Stimulated activated CD8-positive, alpha-beta memory T cell treated with anti-CD3 and anti-CD28 coated beads, Interleukin-15, amount 100 ng/mL, for 48 hours (primary cell): ENCODE results near the gene NECTIN1.

Experiments used
- DNase-seq, 2 donors: peaks; one replicate each; pipeline ENCODE4 v3.0.0-alpha.2; 2020; ENCODE audit warnings: low read depth in 2 of 2

The NECTIN1 gene

DNA sequence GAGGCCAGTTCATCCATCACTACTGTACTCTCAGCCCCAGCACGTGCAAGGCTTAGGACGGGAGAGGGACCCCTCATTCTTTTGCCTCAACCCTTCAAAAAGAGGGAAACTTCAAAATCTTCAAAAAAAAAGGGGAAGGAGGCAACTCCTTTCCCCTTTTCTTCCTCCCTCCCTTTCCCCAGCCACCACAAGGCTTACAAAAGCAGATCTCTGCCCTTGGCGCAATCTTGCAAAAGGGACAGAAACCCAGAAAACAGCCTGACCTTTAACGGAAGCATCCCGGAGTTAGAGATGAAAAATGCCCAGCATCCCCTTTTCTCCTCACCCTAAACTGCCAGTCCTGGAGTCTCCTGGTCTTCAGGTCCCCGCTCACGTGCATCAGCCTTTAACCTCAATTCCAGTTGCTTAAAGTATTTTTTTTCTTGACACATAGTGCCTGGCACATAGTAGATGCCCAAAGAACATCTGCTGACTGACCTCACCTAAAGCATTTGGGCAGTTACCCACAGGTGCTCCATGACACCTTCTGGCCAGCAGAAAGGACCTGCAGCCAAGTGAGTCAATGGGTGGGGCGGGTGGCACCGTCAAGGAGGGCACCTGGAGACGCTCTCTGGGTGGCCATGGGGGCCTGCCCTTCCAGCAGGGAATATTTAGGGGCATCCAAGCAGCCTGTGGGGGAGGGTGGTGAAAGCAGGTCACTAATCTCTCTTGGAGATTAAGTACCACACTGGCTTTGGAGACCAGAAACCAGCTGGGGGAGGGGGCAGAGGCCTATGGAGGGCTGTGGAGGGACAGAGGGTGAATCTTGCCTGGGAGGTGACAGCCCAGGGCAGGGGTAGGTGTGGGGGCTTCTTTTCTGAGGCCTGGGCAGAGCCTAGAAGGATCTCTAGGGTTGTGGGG lies 16.3 kb downstream of the NECTIN1 start:
- no peak for DNase-seq

DNA sequence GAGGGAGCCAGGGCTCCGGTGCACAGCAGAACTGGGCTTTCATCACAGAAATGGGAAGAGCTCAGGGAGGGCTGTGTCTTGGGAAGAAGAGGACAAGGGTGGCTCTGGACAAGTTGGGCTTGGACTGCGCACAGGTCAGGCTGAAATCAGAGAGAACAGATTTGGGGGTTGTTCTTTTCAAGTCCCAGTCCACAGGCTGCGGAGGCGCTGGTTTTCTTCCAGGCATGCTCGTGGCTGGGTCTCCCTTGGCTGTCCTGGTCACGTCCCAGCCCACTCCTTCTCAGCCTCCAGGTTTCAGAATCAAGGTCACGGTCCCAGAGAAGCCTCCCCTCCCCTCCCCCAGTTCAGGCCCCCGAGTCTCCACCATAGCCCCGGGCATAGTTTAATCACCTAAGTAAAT lies 17.0 kb downstream of the NECTIN1 start:
- no peak for DNase-seq

DNA sequence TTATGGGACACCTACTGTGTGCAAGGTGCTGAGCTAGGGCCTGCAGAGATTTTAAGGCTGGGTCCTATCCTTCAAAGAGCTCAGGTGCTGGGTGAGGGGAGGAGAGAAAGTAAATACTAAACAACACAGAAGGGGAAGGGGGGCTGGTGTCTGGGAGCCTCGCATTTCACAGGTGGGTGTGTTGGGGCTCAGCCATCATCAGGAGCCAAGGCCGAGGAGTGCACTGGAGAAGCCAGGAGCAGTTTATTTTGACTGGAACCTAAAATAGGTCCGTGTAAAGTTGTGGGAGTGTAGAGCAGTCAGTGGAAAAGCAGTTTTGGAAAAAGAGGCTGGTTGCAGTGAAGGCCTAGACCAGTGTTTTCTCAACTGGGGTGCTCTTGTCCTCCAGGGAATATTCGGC lies 17.5 kb downstream of the NECTIN1 start:
- DNase-seq = no peak

DNA sequence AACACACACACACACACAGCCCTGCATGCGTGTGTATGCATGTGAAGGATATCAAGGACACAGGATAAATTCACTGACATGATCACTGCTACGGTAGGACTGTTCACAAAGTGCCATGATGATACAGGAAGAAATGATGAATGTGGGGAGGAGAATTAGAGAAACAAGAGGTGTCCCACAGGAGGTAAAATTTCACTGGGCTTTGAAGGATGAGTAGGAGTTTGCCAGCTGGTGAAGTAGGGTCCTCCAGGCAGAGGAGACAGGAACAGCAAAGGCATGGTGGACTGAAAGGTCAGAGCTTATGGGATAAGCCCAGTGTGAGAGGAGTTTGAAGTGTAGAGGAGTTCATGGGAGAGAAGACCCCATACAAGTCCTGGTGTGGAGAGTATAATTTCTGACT lies 18.6 kb downstream of the NECTIN1 start:
- DNase-seq = no peak

GRCh38 chr11:119709638-119710346 lies 19.2 kb downstream of the NECTIN1 start:
- no peak for DNase-seq

- DNase-seq = no peak
Measured at GRCh38 chr11:119709171-119709570, 19.8 kb downstream of the NECTIN1 start.

DNA sequence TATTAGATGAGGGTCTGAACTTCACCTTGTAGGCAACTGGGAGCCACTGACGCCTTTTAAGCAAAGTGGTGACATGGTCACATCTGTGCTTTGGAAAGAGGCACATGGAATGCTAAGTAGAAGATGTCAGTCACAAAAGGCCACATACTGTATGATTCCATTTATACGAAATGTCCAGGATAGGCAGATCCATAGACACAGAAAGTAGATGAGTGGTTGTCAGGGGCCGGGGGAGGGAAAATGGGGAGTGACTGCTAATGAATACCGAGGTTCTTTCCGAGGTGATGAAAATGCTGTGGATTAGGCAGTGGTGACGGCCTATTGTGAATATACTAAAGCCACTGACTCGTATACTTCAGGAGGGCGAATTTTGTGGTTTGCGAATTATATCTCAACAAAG lies 20.6 kb downstream of the NECTIN1 start:
- no peak for DNase-seq

- DNase-seq = no peak
Measured at GRCh38 chr11:119706887-119707286, 22.1 kb downstream of the NECTIN1 start.

- DNase-seq = no peak
Measured at GRCh38 chr11:119706029-119706428, 23.0 kb downstream of the NECTIN1 start.

GRCh38 chr11:119705362-119705761 lies 23.6 kb downstream of the NECTIN1 start:
- DNase-seq = no peak

GRCh38 chr11:119704849-119705248 lies 24.2 kb downstream of the NECTIN1 start:
- no peak for DNase-seq

DNA sequence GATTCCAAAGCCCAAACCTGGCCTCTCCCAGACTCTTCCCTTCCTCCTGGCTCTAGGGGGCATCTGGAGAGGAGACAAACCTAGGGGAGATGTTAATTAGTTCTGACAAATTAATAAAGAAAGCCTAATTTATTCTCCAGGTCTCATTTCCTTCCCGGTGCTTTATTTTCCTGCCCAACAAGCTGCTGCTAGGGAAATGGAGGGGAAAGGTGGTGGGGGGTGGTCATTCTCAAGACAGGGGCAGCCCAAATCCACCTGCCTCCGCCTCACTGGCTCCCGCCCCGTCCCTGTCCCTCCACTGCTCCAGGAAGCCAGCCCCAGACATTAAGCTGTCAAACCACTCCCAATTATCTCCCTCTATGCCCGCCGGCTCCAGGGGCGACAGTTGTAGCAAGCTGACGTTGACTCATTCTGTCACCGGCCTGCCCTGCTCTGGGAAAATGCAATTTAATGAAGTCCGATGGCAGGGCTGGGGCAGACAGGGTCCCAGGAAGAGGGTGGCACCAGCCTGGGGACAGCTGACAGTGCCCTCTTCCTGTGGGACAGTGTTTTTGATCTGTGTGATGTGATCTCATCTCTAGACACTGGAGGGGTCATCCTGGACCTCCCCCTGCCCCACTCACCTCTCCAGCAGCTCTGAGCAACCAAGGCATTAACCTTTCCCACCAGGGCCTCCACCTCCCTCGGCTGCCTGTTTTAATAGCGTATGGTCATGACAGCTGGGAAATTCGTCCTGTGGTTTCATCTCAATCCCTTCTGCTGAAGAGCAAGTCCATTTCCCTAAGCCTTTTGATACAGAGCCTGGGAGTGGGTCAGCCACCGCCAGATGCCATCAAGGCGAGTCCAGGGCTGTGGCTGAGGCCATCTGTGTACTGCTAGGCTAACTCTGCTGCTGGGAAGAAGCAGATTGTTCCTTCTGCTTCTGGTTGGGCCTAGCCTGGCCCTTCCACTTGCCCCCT lies 27.1 kb downstream of the NECTIN1 start:
- no peak for DNase-seq

- DNase-seq = no peak
Measured at GRCh38 chr11:119700536-119701346, 28.3 kb downstream of the NECTIN1 start.

DNA sequence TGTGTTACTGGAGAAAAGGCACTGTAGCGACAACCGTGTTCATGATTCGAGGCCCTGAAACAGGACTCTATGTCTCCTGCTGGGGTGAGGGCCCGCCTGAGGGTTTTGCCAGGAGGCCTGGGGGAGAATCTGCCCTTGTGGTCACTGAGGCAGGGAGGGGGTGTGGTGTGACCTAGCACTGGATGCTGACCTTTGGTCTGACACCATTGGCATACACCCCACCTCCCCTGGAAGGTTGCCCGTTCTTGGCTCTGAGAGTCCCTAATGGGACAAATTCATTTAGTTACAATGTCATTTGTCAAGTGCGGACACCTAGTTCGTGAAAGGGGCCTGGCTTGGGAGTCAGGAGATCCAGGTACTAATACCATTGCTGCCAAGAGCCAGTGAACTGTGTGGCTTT lies 29.0 kb downstream of the NECTIN1 start:
- no peak for DNase-seq

GRCh38 chr11:119699227-119699626 lies 29.8 kb downstream of the NECTIN1 start:
- DNase-seq = no peak

DNA sequence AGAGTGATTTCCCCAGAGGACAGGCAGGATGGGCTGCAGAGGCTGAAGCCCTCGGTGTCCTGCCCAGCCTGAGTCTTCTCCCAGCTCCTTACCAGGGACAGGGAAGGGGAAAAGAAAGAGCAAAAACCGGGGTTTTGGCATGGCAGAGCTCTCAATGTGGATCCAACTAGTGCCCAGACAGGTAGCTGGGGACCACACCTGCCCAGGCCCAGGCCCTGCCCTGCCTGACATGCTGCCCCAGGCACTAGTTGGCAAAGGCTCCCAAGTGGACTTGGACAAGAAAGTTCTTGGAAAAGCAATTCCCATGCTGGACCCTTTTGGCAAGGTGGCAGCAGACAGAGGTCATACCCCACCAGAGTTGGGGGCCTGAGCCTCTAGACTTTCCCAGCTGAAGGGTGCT lies 31.1 kb downstream of the NECTIN1 start:
- no peak for DNase-seq

DNA sequence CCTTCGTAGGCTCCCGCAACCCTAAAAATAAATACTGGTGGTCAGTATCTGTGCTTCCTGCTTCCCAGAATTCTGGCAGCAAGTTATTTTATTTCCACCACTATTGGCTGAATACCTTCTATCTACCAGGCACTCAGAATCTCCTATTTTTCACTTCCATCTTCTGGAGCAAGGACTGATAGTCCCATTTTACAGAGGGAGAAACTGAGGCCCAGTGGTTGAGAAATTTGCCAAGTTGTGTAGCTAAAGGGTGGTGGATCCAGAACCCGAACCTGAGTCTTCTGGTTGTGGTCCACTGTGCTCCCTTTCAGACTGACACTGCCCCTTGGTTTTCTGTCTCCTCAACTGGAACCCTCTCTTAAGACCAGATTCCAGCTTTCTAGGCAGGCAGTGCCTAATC lies 31.6 kb downstream of the NECTIN1 start:
- DNase-seq = no peak

GRCh38 chr11:119696378-119697222 lies 32.4 kb downstream of the NECTIN1 start:
- DNase-seq = no peak

- DNase-seq = no peak
Measured at GRCh38 chr11:119694334-119694733, 34.7 kb downstream of the NECTIN1 start.

DNA sequence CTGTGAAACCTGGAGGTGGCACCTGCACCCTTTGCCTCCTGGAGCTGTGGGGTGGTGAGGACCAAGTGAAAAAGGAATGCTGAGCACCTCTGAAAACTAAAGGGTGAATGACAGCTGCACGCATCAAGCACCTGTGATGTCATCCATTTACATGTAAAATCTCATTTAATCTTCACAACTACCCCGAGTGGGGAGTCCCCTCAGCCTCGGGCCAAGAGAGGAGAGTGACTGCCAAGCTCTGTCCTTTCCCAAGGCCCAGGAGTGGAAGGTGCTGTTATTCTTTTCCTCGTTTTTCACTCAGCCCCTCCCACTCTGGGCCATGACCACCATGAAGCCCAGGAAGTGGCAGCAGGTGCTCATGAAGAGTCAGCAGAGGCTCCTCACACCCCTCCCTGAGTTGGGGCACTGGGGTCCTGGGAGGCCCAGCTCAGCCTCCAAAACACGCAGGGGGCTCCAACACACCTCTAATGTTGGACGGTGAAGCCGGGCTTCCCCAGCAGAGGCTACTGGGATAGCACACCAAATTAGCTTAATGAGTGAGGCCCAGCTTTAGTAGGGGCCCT lies 35.7 kb downstream of the NECTIN1 start:
- no peak for DNase-seq
